Mesendoderm (in vitro differentiated cells): ENCODE data around the gene AFF3.

Experiments used
- DNase-seq: peaks from one replicate; pipeline ENCODE4 v3.0.0; 2013
- H2AK5ac ChIP-seq: 2 replicates; pipeline ENCODE4 v1.6.1; 2013; ENCODE audit warnings: low read length, inconsistent platforms
- H2BK120ac ChIP-seq: 2 replicates; pipeline ENCODE4 v1.6.1; 2013; ENCODE audit warnings: low read depth, mild to moderate bottlenecking, low read length, moderate library complexity, mixed read lengths
- H2BK15ac ChIP-seq: replicated peaks from 2 replicates; pipeline ENCODE4 v1.6.1; 2013; ENCODE audit warnings: low read depth, mild to moderate bottlenecking, moderate library complexity
- H2BK5ac ChIP-seq: 2 replicates; pipeline ENCODE4 v1.6.1; 2013; ENCODE audit warnings: low read length, inconsistent platforms
- H3K18ac ChIP-seq: 2 replicates; pipeline ENCODE4 v1.6.1; 2013; ENCODE audit warnings: mild to moderate bottlenecking, low read length, mixed read lengths
- H3K23ac ChIP-seq: one replicate; pipeline ENCODE4 v1.6.1; 2013; ENCODE audit warnings: low read length
- H3K27ac ChIP-seq: 2 replicates; pipeline ENCODE4 v1.5.1; 2013; ENCODE audit warnings: low read depth, mild to moderate bottlenecking, inconsistent platforms, low read length, moderate library complexity
- H3K27me3 ChIP-seq: 2 replicates; pipeline ENCODE4 v1.6.1; 2013; ENCODE audit warnings: low read length, control low read depth, mild to moderate bottlenecking, inconsistent platforms; ENCODE audit not compliant: insufficient read depth, poor library complexity
- H3K36me3 ChIP-seq: 2 replicates; pipeline ENCODE4 v1.6.1; 2013; ENCODE audit warnings: low read length, inconsistent platforms; ENCODE audit not compliant: control insufficient read depth, insufficient read depth
- H3K4ac ChIP-seq: one replicate; pipeline ENCODE4 v1.6.1; 2013; ENCODE audit warnings: low read depth, mild to moderate bottlenecking, low read length, moderate library complexity
- H3K4me1 ChIP-seq: 2 replicates; pipeline ENCODE4 v1.6.1; 2013; ENCODE audit warnings: low read depth, low read length, inconsistent platforms; ENCODE audit not compliant: control insufficient read depth
- H3K4me2 ChIP-seq: 2 replicates; pipeline ENCODE4 v1.6.1; 2013; ENCODE audit warnings: low read length
- H3K4me3 ChIP-seq: 2 replicates; pipeline ENCODE4 v1.5.1; 2013; ENCODE audit warnings: mild to moderate bottlenecking, low read length
- H3K56ac ChIP-seq: one replicate; pipeline ENCODE4 v1.6.1; 2013; ENCODE audit warnings: low read length
- H3K79me1 ChIP-seq: 2 replicates; pipeline ENCODE4 v1.6.1; 2013; ENCODE audit warnings: low read length, inconsistent platforms
- H3K79me2 ChIP-seq: 2 replicates; pipeline ENCODE4 v1.6.1; 2013; ENCODE audit warnings: mild to moderate bottlenecking, low read length; ENCODE audit not compliant: control insufficient read depth, insufficient read depth
- H3K9ac ChIP-seq: 2 replicates; pipeline ENCODE4 v1.6.1; 2013; ENCODE audit warnings: low read length, inconsistent platforms
- H4K5ac ChIP-seq: one replicate; pipeline ENCODE4 v1.6.1; 2013; ENCODE audit warnings: low read length
- H4K8ac ChIP-seq: one replicate; pipeline ENCODE4 v1.6.1; 2013; ENCODE audit warnings: low read depth, mild to moderate bottlenecking, control low read depth, low read length, moderate library complexity
- WGBS: extraction: QIAGEN DNeasy Blood & Tissue Kit; methylation state at CpG from one replicate; pipeline ENCODE4 v1.1.7; 2013; ENCODE audit warnings: low lambda C conversion rate, missing lambda C conversion rate; ENCODE audit not compliant: insufficient coverage; ENCODE audit errors: extremely low coverage; 5-methylcytosine and 5-hydroxymethylcytosine counted together

The AFF3 gene

DNA sequence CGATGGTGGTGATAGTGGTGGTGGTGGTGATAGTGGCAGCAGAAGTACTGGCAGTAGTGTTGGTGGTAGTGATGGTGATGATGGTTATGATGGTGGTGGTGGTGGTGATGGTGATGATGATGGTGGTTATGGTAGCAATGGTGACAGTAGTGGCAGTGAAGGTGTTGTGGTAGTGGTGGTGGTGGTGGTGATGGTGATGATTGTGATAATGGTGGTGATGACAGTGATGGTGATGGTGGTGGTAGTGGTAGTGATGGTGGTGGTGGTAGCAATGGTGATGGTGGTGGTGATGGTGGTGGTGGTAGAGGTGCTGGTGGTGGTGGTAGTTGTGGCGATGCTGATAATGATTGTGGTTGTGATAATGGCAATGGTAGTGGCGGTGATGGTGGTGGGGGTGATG is 126.5 kb downstream of the AFF3 start:
- no peaks in the 10 kb centered on the region for H3K27me3 ChIP-seq
- H3K4me1 ChIP-seq, result no peaks in the 10 kb centered on the region
- H3K4me2 ChIP-seq, result no peak overlapping the region
- H4K5ac ChIP-seq, result no peak overlapping the region
- no peak overlapping the region for H4K8ac ChIP-seq
- H3K79me1 ChIP-seq, result no peaks in the 10 kb centered on the region
- DNase-seq, result no peak
- no CpG with 5 or more reads among the region's 3 CpGs for WGBS
- H2BK120ac ChIP-seq, result no peak overlapping the region
- no peak overlapping the region for H3K4ac ChIP-seq
- H3K23ac ChIP-seq, result no peak overlapping the region
- no peak overlapping the region for H3K27ac ChIP-seq
- H3K4me3 ChIP-seq, result no peak overlapping the region
- H3K9ac ChIP-seq, result no peak overlapping the region
- no peak overlapping the region for H2AK5ac ChIP-seq
- no peaks in the 10 kb centered on the region for H3K36me3 ChIP-seq
- no peaks in the 10 kb centered on the region for H3K79me2 ChIP-seq
- no peak overlapping the region for H3K56ac ChIP-seq
- H2BK5ac ChIP-seq, result no peak overlapping the region
- H3K18ac ChIP-seq, result no peak overlapping the region
- H2BK15ac ChIP-seq, result no peak overlapping the region

DNA sequence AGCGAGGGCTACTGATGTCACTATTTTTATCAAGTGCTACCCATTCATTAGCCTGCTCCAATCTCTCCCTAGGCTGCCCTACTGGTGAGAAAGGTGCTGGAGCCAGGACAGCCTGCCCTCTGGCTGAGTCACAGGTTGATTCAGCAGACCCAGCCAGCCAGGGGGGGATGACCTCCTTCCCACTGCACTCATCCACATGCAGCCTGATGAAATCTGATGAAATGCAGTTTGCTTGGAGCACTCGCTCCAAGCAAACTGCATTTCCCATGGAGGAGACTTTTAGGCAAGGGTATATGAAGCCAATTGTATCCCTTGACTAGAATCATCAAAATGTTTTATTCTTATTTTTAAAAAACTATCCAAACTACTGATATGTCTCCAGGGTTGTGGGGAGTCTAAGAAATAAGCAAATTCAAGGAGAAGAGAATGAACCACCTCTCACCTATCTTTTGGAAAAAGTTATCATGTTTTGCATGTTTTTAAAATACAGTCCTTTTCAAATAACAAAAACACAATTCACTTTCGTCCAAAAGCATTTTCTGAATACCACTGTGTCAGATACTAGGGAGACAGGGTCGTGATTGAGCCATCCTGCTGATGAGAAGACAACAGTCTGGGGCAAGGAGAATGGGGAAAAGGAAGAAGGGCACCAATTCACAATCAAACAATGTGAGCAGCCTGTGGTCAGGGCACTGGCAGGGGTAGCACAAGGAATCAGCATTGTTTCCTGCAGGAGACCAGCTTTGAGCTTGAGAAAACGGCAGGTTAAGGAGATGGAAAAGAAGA is 128.3 kb downstream of the AFF3 start:
- peak; percentile 96 for DNase-seq
- no peaks in the 10 kb centered on the region for H3K36me3 ChIP-seq
- no peaks in the 10 kb centered on the region for H3K4me1 ChIP-seq
- no peak overlapping the region for H2BK120ac ChIP-seq
- no peaks in the 10 kb centered on the region for H3K79me1 ChIP-seq
- no peak overlapping the region for H4K5ac ChIP-seq
- no peak overlapping the region for H3K27ac ChIP-seq
- H4K8ac ChIP-seq, result no peak overlapping the region
- no peaks in the 10 kb centered on the region for H3K27me3 ChIP-seq
- no peaks in the 10 kb centered on the region for H3K79me2 ChIP-seq
- H2BK5ac ChIP-seq, result no peak overlapping the region
- no CpG with 5 or more reads among the region's 5 CpGs for WGBS
- no peak overlapping the region for H3K9ac ChIP-seq
- no peak overlapping the region for H2AK5ac ChIP-seq
- no peak overlapping the region for H3K4me3 ChIP-seq
- H2BK15ac ChIP-seq, result no peak overlapping the region
- peak overlapping the region; percentile 25 for H3K56ac ChIP-seq
- no peak overlapping the region for H3K4me2 ChIP-seq
- H3K23ac ChIP-seq, result no peak overlapping the region
- no peak overlapping the region for H3K4ac ChIP-seq
- no peak overlapping the region for H3K18ac ChIP-seq

DNA sequence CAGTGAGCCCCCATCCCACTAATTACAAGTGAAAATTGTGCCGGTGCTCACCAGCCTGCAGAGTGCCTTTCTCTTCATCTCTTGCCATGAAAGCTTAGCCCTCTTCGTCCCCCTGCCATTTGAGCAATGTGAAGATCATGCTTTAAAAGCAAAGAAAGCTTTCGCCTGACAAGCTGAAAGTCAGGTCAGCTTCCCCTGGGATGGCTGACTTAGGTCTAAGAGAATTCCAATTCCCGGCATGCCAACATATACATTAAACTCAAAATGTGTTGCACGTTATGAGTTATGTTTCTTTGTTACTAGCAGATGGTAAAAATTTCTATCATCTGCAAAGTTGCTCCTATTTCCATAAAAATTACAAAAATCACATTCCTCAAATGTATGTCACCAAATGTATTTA is 129.8 kb downstream of the AFF3 start:
- H4K5ac ChIP-seq, result no peak overlapping the region
- H3K36me3 ChIP-seq, result no peaks in the 10 kb centered on the region
- H3K27me3 ChIP-seq, result no peaks in the 10 kb centered on the region
- H3K79me2 ChIP-seq, result no peaks in the 10 kb centered on the region
- no peak overlapping the region for H3K4me3 ChIP-seq
- H3K23ac ChIP-seq, result no peak overlapping the region
- no peak overlapping the region for H2BK5ac ChIP-seq
- no peaks in the 10 kb centered on the region for H3K79me1 ChIP-seq
- no peak overlapping the region for H3K18ac ChIP-seq
- H3K56ac ChIP-seq, result no peak overlapping the region
- DNase-seq, result no peak
- no peaks in the 10 kb centered on the region for H3K4me1 ChIP-seq
- H3K4me2 ChIP-seq, result no peak overlapping the region
- no peak overlapping the region for H2BK120ac ChIP-seq
- H3K9ac ChIP-seq, result no peak overlapping the region
- H3K4ac ChIP-seq, result no peak overlapping the region
- WGBS, result no CpG with 5 or more reads among the region's 5 CpGs
- H2BK15ac ChIP-seq, result no peak overlapping the region
- H4K8ac ChIP-seq, result no peak overlapping the region
- H3K27ac ChIP-seq, result no peak overlapping the region
- no peak overlapping the region for H2AK5ac ChIP-seq

DNA sequence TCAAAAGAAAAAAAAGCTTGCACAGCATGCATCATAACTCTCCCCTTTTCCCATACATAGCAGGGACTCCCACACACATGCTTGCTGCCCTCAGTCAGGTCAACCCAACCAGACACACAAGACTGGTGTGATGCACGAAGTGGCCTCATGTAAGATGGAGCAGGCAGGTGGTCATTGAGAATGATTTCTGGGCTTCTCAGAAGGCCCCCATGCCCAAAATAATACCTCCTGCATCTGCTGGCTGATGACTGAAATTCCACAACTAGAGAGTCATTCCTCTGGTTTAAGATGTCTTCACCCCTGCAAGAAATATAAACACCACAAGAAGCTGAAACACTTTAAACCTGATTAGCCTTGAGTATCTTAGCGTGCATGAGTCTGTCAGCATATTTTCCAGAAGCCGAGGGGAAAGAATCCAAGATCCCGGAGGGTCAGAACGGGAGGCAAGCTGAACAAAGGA is 131.1 kb downstream of the AFF3 start:
- WGBS, result no CpG with 5 or more reads among the region's 5 CpGs
- no peak overlapping the region for H3K4me3 ChIP-seq
- no peaks in the 10 kb centered on the region for H3K79me2 ChIP-seq
- H3K36me3 ChIP-seq, result no peaks in the 10 kb centered on the region
- no peaks in the 10 kb centered on the region for H3K27me3 ChIP-seq
- no peak overlapping the region for H3K4ac ChIP-seq
- no peak overlapping the region for H3K9ac ChIP-seq
- H2BK15ac ChIP-seq, result no peak overlapping the region
- H3K56ac ChIP-seq, result no peak overlapping the region
- H4K8ac ChIP-seq, result no peak overlapping the region
- H3K4me1 ChIP-seq, result no peaks in the 10 kb centered on the region
- H4K5ac ChIP-seq, result no peak overlapping the region
- H2BK120ac ChIP-seq, result no peak overlapping the region
- no peak overlapping the region for H3K4me2 ChIP-seq
- no peak overlapping the region for H2AK5ac ChIP-seq
- H3K79me1 ChIP-seq, result no peaks in the 10 kb centered on the region
- H2BK5ac ChIP-seq, result no peak overlapping the region
- no peak overlapping the region for H3K27ac ChIP-seq
- H3K23ac ChIP-seq, result no peak overlapping the region
- no peak overlapping the region for H3K18ac ChIP-seq
- DNase-seq, result no peak

DNA sequence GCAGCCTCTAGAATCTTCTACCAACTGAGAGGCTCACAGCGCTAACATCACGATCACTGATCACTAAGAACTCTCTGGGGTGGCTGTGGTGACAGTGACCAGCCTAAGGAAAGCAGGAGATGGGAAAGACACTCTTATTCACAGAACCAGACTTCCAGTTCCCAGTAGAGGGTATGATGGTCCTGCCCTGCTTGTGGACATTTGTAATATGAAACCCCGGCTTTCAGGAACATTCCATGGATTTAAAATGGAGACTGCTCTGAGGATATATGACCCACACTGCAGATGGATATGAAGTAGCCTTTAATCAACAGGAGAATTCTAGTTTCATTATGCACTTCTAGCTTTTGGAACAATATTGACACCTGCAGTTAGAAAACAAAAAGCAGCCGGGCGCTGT is 131.8 kb downstream of the AFF3 start:
- Histone ChIP-seq H3K18ac (peak overlapping the region; percentile 43), H3K27me3 (no peaks in the 10 kb centered on the region), H3K9ac (no peak overlapping the region)

DNA sequence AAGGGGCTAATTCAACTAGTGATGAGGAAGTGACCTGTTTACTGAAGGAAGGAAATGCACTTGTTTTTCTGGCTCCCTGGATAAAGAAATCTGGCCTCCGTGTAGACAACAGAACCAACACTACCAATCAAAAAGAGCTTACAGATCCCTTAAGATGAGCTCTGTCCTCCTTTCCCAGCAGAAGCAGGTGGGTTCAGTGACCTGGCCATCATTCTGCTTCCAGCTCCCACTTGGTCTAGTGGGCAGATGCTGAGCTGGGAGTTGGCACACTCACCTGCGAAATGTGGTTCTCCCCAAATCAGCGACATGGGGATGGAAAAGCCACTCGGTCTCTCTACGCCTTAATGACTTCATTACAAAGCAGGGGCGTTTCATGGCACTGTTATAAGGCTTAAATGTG is 132.6 kb downstream of the AFF3 start:
- no CpG with 5 or more reads among the region's 6 CpGs for WGBS
- no peak overlapping the region for H3K4ac ChIP-seq

More for the DNA sequence above, 131.8 kb downstream of the AFF3 start:
- no CpG with 5 or more reads among the region's 5 CpGs for WGBS
- Histone ChIP-seq H2AK5ac (no peak overlapping the region), H3K4me3 (no peak overlapping the region), H4K8ac (no peak overlapping the region), H2BK5ac (no peak overlapping the region), H3K56ac (no peak overlapping the region), H3K79me2 (no peaks in the 10 kb centered on the region), H2BK15ac (no peak overlapping the region), H3K4me1 (no peaks in the 10 kb centered on the region), H3K79me1 (no peaks in the 10 kb centered on the region), H3K27ac (no peak overlapping the region), H3K4me2 (no peak overlapping the region), H3K23ac (no peak overlapping the region), H3K4ac (no peak overlapping the region), H4K5ac (no peak overlapping the region), H3K36me3 (no peaks in the 10 kb centered on the region), H2BK120ac (no peak overlapping the region)
- DNase-seq, result no peak

More for the DNA sequence above, 132.6 kb downstream of the AFF3 start:
- no peaks in the 10 kb centered on the region for H3K79me2 ChIP-seq
- no peak overlapping the region for H3K9ac ChIP-seq
- H3K36me3 ChIP-seq, result no peaks in the 10 kb centered on the region
- H4K8ac ChIP-seq, result no peak overlapping the region
- H3K27ac ChIP-seq, result no peak overlapping the region
- H3K18ac ChIP-seq, result no peak overlapping the region
- no peak overlapping the region for H3K56ac ChIP-seq
- H2BK120ac ChIP-seq, result no peak overlapping the region
- H3K79me1 ChIP-seq, result no peaks in the 10 kb centered on the region
- H3K4me1 ChIP-seq, result no peaks in the 10 kb centered on the region
- no peak overlapping the region for H4K5ac ChIP-seq
- H2BK5ac ChIP-seq, result no peak overlapping the region
- no peak overlapping the region for H3K4me2 ChIP-seq
- H2BK15ac ChIP-seq, result no peak overlapping the region
- H2AK5ac ChIP-seq, result no peak overlapping the region
- no peaks in the 10 kb centered on the region for H3K27me3 ChIP-seq
- no peak for DNase-seq
- peak overlapping the region; percentile 17 for H3K23ac ChIP-seq
- H3K4me3 ChIP-seq, result no peak overlapping the region
